Right ventricle myocardium inferior (tissue), 1 donor: ENCODE results near the gene COX6A1. TPM values are rescaled to one million over a fixed set of nuclear protein-coding genes. Genes with fewer than 3 reads are reported as not detected.

Experiments
- ATAC-seq: fragments of 200-7000 bp; cut with Tn5 transposase; one replicate; pipeline ENCODE4 v1.9.1; 2020; ENCODE audit warnings: mild to moderate bottlenecking, moderate library complexity
- DNase-seq: peaks from one replicate; pipeline ENCODE4 v3.0.0; 2021; ENCODE audit errors: missing footprints
- intact Hi-C: fragments of 100-400 bp; cut with DNase I; formaldehyde crosslinking; loops from one replicate; pipeline ENCODE4 v1.11.0; 2022
- long read RNA-seq: library from polyadenylated mRNA; unstranded; transcript quantifications from one replicate; pipeline ENCODE4 v2.0.0, GENCODE V29; 2021
- total RNA-seq: library from RNA; stranded (reverse); fragmentation: NEBNext Ultra II Directional; extraction: Animal tissue kit (Norgen Biotek cat#: 25700); gene quantifications from one replicate; pipeline ENCODE4 v1.2.1, GENCODE V29; 2021
- donor health status: DM: no; HTN: yes; CAD: no; lungs with severe emphysema.

Gene COX6A1
- 135 TPM for total RNA-seq
- long read RNA-seq, transcript COX6A1-201 (3 exons, 572 nt), result major isoform, 23 of 23 reads
- long read RNA-seq, partial matches to known transcripts, result 0 of 23 reads
- long read RNA-seq, other reads (novel, unspliced or antisense), result 0 of 23 reads

- ATAC-seq, result peak; percentile 99
- intact Hi-C loops, result loop anchor here (2.0 kb wide), 1 partner anchor 91 kb away; the partner anchor contains the start of gene COQ5
- DNase-seq, result peak; percentile 96
These were observed at the start of gene COX6A1 for GRCh38 chr12:120437735-120438494. Gene COX6A1, plus strand, starts transcription at chr12:120438113. Its CDS starts 14 bp downstream, at chr12:120438127.

DNA sequence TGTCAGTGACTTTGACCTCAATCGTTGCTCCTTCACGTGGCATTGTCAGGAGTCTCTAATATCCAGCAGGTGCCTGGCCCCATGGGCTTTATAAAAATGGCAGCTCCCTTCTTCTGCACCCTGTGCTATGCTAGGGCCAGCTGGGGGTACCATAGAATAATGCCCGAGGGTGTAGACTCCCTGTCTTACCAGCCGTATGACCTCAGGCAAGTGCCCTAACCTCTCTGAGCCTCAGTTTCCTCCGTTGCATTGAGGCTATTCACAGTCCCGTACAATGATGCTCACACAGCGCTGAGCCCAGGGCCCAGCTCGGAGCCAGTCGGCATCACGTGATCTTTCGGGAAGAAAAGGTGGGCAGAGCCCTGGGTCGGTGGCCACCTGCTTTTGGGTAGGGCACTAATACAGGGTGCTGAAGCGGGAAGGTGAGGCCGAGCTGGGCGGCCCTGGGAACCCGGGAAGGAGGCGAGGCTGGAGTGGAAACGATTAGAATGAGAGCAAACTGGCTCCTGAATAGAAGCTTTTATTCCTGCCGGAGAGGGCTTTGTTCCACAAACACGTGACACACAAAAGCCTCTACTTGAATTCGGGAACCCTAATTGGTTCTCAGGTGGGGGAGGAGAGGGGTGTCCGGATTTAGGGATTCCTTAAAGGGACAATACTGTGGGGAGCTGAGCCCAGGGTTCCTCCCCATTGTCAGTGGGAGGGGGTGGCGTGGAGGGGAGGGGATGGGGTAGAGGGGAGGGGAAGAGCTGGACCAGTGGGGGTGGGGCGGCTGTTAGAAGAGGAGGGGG is 49.0 kb upstream of the COX6A1 start:
- ATAC-seq (no peak), DNase-seq (no peak)
- intact Hi-C loops, result no loop called here

- intact Hi-C loops, result no loop called here
- ATAC-seq, result no peak
These were observed 47.3 kb upstream of the COX6A1 start for GRCh38 chr12:120390540-120391120.

DNA sequence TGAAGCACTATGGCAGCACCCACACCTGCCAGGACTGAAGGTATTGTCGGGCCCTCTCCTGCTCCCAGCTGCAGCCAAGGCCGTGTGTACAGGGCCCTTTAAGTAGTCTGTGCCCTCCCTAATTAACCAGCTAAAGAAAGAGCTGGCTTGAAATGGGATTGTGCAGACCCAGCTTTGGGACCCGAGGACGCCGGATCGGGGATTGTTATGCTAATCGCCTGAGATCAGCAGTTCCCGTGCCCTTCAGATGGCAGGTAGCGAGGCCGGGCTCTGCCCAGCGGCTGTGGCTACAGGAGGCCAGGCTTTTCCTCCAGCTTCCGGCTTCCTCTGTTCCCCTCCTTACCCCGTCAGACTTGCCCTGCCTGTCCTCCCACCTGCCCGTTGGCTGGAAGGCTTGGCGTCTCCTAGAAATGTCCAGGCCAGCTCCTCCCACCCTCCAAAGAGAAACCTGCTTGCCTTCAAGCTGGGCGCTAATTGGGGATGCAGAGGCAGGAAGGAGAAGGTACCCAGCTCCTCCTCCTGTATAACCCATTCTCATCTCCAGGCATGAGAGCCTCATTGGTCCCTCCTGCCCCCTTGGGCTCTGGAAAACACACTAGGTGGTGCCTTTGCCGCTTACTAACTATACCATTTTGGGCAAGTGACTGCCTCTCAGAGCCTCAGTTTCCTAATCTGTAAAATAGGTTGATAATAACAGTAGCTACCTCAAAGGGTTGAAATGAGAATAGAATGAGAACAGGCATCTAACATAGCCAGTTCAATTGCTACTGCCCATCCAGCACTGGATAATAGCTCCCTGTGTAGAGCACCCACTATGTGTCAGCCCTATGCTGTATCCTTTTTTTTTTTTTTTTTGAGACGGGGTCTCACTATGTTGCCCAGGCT is 43.2 kb upstream of the COX6A1 start:
- DNase-seq (no peak), ATAC-seq (no peak)
- intact Hi-C loops, result no loop called here

More at GRCh38 chr12:120390540-120391120, 47.3 kb upstream of the COX6A1 start:
- DNase-seq, result no peak

- no peak for ATAC-seq
These were observed 39.9 kb upstream of the COX6A1 start for GRCh38 chr12:120397824-120398540.

GRCh38 chr12:120399531-120399930 is 38.4 kb upstream of the COX6A1 start:
- DNase-seq (no peak), ATAC-seq (no peak)
- intact Hi-C loops, result no loop called here

More at GRCh38 chr12:120397824-120398540, 39.9 kb upstream of the COX6A1 start:
- intact Hi-C loops, result no loop called here
- DNase-seq, result no peak

- DNase-seq (no peak), ATAC-seq (no peak)
- intact Hi-C loops, result no loop called here
These were observed 35.7 kb upstream of the COX6A1 start for GRCh38 chr12:120402217-120402616.

DNA sequence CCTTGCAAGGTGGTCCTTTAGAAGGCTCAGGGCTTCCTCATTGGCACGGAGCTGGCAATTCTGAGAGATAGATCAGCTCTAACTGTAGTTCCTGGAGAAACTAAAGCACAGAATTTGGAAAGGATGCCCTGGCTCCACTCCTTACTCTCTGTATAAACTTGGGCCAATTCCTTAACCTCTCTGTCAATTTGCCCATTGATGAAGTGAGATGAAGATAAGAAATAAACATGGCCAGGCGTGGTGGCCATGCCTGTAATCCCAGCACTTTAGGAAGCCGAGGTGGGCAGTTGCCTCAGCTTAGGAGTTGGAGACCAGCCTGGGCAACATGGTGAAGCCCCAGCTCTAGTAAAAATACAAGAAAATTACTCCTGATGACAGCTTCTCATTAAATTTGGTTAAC is 34.0 kb upstream of the COX6A1 start:
- intact Hi-C loops, result no loop called here
- no peak for ATAC-seq
- no peak for DNase-seq

GRCh38 chr12:120404271-120404670 is 33.6 kb upstream of the COX6A1 start:
- intact Hi-C loops, result no loop called here
- ATAC-seq (no peak), DNase-seq (no peak)

DNA sequence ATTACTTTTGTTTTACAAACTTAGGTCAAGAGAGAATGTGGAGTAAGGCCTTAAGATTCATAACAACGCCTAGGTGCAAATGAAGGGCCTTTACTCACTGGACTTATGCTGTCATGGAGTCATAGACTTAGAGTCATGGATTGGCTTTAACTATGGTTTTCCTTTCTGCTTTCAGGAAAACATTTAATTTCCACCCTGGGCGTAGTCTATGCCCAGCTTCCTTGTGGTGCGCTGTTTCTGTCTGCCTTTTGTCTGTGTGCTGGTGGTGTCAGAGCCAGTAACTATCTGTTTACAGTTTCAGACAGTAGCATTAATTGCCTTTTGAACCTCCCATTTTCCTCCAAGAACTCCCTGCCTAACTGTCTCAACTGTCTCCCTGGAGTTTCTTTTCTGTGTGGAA is 31.8 kb upstream of the COX6A1 start:
- intact Hi-C loops, result no loop called here
- no peak for ATAC-seq
- DNase-seq, result no peak

GRCh38 chr12:120406553-120406952 is 31.4 kb upstream of the COX6A1 start:
- DNase-seq, result no peak
- intact Hi-C loops, result no loop called here
- no peak for ATAC-seq

- intact Hi-C loops, result no loop called here
- DNase-seq (no peak), ATAC-seq (no peak)
These were observed 29.1 kb upstream of the COX6A1 start for GRCh38 chr12:120408771-120409170.

DNA sequence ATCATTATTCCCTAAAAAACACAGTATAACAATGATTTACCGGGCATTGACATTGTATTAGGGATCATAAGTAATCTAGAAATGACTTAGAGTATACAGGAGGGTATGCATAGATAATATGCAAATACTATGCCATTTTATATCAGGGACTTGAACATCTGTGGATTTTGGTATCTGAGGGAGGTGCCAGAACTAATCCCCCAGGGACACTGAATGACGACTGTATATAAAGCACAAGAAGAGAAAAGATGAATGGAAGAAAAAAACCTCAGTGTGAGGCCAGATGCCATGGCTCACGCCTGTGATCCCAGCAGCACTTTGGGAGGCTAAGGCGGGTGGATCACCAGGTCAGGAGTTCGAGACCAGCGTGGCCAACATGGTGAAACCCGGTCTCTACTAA is 25.5 kb upstream of the COX6A1 start:
- intact Hi-C loops, result no loop called here
- no peak for DNase-seq
- no peak for ATAC-seq

DNA sequence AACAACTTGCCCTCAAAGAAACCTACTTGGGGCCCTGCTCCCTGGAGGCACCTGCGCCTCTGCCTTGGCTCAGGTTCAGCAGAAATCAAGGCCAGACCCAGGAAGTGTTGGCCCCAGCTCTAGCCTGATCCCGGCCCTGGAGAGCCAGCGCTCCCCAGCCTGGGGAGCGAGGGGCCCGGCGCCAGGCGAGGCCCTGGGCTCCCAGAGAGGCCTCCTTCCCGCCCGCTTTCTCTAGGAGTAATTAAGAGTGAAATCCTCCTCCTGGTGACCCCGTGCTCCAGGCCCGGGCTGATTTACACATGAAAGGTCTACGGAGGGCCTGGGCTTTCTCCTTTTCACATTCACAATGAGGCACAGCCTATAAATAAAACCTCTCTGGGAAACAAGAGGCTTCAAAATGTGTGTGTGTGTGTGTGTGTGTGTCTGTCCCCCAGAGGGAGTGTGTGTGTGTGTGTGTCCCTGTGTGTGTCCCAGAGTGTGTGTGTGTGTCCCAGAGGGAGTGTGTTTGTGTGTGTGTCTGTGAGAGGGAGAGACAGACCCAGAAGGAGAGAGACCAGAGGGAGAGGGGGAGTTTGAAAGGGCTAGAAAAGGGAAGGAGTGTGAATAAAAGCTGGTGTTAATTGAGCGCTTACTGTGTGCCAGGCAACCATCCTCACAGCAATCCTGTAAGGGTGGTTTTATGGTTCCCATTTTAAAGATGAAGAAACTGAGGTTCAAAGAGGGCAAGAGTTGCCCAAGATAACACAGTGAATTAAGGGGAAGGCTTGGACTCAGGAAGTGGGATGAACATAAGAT is 23.8 kb upstream of the COX6A1 start:
- peak; percentile 28 for ATAC-seq
- no peak for DNase-seq
- intact Hi-C loops, result no loop called here

- DNase-seq, result no peak
- no peak for ATAC-seq
- intact Hi-C loops, result no loop called here
These were observed 21.3 kb upstream of the COX6A1 start for GRCh38 chr12:120416490-120417216.

- ATAC-seq (no peak), DNase-seq (no peak)
- intact Hi-C loops, result no loop called here
These were observed 19.9 kb upstream of the COX6A1 start for GRCh38 chr12:120417917-120418580.
